Measurements from ENCODE around the gene TPX2. TPM values are rescaled to one million over a fixed set of nuclear protein-coding genes. Genes with fewer than 3 reads are reported as not detected.

TPX2 gene
- polyA plus RNA-seq, 1 donor = 20.7 TPM

DNA sequence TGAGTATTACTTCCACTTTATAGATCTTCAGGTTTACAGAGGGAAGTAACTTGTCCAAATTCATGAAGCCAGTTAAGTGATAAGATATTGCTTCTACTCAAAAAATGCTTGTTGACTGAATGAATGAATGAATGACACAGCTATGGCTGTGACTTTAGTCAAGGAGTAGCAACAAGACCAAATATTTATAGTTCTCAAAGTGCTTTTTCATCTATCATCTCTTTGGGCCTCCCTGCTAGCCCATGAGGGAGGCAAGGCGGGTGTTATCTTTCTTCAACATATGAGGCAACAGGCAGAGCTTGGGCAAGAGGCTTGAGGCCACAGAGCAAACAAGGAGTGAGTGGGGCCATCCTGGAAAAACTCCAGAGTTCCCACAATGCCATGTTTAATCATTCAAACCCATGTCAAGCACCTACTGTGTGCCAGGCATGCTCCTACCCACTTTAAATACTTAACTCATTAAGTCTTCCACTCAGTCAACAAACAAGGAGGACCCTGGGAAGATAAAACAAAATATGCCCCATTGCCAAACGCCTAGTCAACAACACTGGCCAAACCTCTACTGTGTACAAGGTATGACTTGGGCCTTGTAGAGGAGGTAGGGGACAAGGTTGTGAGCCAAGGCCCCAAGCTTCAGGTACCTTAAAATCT, 32.4 kb upstream of the TPX2 start:
- DNase-seq = no peak

DNA sequence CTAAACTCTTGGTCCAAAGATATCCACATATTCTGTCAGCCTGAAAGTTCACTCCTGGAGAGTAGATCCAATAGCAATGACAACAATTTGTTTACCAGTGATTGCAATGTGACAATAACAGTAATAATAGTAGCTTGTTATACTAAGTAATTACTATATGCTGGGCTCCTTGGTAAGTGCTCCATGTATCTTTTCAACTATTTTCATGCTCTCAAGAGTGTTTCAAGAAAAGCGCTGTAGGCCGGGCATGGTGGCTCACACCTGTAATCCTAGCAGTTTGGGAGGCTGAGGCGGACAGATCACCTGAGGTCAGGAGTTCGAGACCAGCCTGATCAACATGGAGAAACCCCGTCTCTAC, 31.9 kb upstream of the TPX2 start:
- no peak for DNase-seq

DNA sequence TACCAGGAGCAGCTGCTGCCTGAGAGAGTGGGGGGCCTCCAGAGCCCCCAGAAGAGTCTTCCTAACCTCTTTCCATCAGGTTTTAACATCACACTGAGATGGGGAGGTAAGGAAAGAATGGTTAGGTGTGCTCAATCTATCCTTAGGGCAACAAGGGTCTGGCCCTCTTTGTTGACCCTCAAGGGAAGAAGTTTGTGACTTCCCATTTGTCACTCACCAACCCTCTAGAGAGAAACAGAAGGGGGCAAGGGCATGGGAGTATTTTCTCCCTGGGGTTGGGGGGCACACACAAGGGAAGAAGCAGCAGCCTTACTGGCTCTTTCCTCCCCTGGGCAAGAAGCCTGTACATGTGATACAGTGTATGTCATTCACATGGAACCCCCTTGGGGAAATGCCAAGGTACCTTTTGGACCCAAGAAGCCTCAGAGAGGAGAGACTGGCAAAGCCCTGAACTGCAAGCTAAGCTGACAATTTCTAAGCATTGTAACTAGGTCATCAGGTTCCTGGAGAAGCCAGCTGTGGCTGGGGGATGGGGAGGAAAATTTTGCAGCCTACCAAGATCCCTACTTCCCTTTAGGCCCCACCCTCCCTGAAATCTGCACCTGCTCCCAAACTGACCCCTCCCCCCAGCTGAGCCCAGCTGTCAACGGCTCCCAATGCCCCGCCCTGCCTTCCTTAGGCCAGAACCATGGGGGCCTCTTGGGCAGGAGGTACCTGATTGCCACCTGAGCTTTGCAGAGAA, 30.9 kb upstream of the TPX2 start:
- peak; percentile 65 for DNase-seq

DNA sequence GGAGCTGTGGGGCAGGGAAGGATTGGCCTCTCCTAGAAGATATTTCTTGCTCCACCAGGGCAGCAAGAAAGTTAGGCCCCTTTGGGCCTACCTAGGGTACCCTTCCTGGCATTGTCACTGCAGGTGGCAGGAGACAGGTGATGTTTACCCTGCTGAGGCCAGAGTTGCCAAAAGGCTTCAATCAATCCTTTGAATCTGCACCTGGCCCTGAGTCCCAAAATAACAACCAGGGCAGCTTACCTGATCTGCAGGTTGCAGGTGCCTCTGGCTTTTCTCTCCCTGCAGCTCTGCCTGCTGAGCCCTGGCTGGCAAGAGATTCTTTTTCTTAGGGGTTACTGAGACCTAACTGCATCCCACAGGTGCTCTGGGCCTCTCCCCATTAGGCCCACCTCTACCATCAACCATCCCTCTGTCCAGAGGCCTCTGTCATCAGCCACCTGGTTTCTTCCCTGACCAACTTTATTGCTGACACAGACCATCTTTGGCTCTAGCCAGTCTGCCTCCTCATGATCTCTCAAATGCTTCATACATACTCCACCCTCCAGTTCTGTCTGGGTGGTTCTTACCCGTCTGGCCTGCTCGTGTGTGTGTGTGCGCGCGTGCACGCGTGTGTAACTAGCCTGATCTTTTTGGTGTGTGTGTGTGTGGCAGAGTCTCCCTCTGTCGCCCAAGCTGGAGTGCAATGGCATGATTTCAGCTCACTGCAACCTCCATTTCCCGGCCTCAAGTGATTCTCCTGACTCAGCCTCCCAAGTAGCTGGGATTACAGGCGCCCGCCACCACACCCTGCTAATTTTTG, 30.2 kb upstream of the TPX2 start:
- no peak for DNase-seq

DNA sequence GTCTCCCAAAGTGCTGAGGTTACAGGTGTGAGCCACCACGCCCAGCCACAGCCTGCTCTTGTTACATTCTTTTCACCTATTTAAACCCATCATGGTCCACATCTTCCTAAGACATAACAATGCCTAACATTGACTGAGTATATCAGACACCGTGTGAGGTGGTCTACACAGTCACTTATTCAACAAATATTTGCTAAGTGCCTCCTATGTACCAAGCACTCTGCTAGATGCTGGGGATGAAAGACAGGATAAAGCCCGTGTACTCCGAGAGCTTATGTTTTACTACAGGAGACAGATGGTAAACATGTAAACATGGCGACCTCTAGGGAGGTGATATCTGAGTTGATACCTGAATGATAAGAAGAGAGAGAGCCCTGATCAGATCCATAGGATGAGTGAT, 29.2 kb upstream of the TPX2 start:
- DNase-seq = no peak

DNA sequence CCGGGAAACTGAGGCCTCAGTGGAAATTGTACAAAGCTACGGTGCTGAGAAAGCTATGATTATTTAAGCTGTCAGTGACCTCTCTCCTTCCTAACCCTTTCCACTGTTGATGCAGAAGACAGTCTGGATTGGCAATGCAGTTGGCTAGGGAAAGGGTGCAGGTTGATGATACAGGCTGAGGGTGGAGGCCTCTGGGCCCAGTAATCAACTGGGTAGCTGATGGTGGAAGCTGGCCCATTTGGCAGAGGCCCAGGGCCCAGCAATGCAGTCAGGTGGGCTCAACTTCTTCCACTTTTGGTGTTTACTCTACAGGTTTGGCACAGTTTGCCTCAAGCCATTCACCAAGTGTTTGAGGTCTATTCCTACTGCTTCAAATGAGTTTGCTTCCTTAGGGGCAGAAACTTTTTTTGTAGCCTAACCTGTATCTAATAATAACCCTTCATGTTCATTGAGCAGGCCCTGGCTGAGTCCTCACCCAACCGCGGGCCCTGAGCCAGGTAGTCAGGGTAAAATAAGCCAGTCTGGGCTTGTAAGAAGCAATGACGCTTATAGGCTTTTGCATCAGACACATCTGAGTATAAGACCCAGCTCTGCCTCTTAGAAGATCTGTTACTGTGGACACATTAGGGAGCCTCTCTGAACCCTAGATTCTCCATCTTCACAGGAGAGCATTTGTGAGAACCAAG, 28.5 kb upstream of the TPX2 start:
- no peak for DNase-seq

DNA sequence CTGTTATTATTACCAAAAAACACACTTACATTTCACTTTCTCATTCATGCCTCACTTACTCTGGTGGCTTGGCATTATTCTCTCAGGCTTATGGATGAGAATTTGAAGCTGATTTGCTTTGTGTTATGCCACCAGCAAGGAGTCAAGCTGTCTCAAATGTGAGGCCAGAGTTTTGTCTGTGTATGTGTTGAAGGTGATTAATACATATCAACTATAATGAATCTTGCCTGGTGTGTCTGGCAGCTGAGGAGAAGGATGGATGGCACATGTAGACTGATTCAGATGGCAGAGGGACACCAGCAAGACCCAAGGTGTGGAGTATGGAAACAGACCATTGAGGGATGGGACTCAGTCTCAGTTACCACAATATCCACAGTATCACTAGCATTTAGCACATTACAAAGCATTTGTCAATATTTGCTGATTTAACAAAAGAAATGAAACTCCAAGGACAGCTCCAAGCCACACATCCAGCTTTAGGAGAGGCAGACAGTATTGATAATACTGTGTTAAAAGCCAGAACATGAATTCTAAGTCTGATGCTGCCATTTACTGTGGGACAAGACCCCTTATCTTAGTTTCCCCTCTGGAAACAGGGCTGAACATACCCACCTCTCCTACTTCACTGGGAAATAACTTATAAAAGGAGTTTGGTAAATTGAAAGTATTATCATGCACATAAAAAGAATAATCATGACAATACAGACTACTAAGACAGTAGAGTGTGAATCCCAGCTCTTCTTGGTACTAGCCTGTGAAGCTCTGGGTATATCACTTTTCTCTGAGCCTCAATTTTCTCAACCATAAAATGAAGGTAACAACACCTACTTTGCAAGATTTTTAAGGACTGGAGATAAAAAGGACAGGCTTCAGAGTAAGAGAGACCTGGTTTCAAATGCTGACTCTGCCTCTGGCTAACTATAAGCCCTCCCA, 27.6 kb upstream of the TPX2 start:
- no peak for DNase-seq

DNA sequence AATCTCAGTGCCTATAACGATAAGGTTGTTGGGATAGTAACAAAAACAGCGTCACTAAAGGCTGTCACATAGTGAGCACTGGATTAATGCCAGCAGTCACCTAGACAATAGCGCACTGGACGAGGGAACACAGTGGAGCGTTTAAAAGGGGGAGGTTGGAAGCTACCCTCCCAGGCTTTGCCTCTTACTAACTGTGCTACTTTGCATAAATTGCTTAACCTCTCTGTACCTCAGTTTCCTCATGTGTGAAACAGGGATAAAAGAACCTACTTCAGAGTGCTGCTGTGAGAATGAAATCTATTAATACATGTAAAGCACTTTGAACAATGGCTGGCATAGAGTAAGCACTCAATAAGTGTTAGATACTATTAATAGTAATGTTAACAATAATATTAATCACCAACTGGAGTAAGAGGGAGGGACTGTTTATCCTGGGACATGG, 27.0 kb upstream of the TPX2 start:
- no peak for DNase-seq

DNA sequence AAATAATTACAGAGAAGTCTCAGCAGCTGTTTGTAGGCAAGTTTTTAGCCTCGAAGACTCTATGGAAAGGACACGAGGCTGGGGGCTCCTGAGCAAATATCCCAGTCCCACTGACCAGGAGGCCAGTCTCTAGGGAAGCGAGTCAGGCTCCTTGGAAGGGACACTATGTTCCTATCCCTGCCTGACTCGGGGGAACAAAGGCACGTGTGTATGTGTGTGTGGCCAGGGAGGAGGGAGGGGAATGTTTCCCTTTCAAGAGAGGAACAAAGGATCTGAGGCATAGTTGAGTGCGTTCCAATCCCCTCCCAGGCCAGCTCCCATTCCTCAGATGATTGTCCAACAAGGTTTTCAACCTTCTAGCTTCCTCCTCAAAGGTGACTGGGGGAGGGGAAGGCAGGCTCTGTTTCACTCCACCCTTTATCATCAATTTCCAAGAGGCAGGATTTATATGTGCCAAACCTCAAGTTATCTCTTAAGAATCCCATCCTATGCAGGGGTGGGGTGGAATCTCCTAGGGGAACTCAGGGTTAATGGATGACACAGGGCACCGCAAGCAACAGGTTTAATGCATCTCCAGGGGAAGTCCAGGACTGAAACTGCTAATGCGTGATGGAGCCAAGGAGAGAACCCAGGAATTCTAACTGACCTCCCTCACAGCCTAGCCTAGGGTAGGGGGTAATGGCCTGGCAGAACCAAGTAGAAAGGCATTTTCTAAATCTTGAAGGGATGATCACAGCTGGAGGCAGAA, 26.4 kb upstream of the TPX2 start:
- peak; percentile 66 for DNase-seq

DNA sequence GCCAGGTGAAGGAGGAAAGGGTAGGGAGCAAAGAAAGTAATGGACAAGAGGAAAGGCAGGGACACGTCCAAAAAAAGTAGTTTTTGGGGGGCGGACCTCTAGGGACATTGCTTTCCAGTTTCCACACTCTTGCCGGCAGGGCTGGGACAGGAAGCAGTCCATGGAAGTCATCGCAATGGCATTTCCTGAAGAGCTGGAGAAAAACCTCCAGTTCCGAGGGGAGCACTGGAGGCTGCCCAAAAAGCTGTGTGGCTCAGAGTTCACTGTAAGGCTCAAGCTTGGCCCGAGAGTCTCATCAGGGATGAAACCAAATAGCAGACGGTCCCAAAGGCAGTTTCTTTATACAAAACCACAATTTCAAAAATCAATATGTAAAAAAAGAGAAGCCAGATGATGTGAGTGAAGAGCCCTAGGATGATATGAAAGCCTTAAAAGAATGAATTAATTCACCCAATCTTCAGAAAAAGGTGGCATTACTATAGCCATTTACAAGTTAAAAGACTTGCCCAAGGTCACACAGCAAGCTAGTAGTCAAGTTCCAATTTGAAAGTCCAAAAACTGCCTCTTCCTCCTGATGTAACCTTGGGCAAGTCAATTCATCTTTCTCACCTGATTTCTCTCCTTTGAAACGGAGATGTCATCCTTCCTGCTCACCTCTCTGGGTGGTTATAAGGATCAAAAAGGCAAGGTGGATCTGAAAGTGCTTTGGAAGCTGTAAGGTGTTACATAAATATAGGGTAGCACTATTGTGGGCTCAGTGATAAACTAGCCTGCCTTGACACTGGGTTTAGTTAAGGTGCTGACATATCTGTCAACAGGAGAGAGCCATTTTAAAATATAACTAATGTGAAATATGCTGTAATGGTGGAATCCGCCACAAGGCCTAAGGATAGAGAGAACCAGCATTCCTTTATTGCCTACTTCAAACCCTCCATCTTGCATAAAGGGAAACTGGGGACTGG, 25.5 kb upstream of the TPX2 start:
- peak; percentile 70 for DNase-seq

DNA sequence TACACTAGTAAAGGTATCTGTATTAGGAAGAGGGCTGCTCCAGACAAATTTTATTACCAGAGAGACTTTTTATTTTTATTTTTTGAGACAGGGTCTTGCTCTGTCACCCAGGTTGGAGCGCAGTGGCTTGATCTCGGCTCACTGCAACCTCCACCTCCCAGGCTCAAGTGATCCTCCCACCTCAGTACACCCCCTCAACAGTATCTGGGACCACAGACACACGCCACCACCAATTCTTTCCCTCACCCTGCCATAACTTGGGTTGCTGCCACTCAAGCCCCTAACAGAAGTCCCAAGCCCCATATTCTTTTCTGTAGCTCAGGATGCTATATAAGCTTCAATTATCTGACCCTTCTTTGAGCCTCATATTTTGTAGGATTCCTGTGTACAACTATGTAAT, 23.3 kb upstream of the TPX2 start:
- DNase-seq = no peak

DNA sequence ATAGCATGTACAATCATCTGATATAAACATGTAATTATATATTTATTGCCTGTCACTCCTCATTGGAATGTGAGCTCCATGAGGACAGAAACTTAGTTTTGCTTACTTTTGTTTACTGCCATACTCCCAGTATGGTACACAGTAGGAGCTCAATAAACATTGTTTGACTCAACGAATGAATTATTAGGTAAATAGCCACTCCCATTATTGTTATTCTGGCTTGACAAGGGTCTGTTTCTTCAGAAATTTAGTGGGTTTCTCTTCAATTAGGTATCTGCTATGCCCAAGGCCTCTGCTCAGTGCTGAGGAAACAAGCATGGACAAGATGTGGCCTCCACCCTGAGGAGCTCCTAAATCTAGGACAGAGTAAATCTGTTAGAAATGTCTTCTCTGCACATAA, 22.7 kb upstream of the TPX2 start:
- DNase-seq = no peak

DNA sequence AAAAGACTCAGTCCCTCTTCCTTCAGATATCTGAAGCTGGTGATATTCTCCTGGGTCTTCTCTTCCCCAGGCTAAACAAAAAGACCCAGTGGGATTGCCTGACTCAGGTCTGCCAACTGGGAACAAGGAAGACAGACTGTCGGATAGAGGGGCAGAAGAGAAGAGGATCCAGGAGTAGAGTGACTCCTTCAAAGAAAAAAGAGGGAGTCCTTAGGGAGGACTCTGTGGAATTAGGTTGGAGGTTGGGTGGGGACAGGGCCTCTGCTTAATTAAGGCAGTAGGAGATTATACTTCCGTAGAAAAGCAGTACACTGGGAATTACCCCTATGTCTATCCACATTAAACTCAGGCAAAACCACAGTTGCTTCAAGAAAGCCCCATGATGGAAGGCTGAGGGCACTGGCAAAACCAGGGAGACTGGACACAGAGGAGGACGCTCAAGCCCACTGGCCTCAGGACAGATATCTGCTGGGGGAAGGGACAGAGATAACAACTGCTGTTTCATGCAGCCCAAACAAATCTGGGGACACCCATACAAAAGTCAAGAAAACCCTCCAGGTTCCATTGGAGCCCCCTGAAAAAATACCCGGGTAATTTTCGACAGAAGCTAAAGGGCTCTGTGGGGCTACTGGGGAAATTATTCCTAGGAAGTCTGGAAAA, 22.1 kb upstream of the TPX2 start:
- DNase-seq = no peak

DNA sequence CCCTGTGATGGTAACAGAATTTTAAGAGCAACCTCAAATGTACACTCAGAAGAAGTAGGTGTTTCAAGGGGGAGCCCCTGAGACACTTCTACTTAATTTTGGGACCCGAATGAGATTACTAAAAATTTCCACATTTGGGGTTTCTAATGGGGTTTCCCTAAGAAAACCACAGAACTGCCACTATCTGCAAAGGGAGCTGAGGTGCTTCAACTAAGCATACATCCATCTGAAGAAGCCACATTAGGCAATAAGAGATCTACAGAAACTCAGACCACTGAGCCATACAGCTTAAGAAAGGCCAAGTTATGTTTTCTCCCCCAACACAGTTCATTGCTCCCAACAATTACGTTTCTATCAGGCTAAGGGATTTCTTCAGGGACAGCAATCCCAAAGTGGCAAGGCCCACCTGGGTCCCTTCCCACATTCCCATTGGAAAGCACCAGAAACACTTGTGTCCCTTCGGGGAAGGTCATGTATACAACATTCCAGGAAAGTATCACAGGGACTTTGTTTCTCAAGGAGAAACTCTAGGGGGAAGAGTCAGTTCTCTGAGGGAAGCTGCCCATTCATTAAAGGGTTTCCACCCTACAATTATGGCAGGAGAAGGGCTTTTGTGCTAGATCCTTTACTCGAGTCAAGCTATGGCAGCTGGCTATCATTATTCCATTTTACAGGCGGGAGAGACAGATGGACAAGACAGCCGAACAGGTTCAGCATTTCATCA, 21.4 kb upstream of the TPX2 start:
- DNase-seq = no peak

DNA sequence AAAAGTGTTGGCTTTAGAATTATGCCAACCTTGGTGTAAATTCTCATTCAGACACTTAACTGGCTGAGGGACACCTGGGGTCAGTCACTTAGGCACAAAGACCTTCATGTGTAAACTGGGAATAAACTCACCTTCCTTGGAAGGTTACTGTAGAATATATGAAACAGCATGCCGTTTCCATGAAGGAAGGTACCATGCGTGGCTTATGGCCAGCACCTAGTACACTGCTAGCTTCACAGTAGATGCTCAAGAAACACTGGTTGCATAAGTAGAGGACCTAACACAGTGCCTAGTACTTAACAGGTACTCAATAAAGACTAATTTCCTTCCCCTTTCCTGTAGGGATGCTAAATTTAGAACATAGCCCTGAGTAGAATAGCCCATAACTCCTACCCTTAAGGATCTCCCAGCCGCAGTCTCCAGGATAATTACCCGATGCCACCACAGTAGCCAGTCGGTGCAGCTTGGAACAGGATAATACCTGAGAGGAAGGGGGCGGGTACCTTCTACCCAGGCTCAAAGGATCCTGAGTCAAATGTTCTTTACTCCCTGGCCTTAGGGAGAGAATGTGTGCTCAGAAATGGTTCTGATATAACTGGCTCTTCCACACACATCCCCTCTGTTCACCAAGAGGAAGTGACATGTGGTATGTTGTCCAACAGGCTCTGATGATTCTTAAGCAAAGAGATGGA, 20.0 kb upstream of the TPX2 start:
- DNase-seq = no peak

DNA sequence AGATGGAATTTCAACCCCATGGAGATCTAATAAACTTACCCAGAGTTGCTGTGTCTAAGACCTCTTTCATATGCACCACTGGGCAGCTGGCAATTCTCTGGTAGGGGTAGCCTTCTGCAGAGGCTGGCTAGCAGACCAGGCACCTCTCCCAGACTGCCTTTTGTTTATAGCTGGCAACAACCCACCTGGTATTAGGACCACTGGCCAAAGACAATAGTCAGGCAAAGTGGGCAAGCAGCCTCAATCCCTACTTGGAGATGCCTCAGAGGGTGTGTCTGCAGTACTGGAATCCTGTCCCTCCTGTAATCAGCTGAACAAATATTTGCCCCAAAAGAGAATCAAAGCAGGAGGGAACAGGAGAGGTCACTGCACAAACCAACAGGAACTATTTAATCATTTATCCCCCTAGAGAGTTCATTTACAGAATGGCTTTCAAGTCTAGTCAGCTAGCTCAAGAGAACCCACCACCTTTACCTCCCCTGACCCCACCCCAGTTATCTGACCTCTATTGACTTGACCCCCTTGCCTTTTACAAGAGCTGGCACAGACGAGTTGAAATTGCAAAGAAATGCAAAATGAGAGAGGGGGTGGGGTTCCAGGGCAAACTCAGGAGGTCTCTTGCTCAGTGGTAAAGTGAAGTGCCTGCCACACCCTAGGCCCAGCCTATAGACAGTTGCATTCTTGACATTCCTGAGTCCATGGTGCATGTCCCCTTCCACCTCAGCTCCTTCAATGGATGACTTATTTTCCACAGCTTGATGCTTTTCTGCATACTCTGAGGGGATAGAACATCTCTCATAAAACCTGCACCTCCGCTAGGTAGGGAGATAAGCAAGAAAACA, 19.2 kb upstream of the TPX2 start:
- DNase-seq = no peak
